ENCODE results near the gene ANKRD60. TPM values are rescaled to one million over a fixed set of nuclear protein-coding genes. Genes with fewer than 3 reads are reported as not detected.

The ANKRD60 gene
- total RNA-seq, 4 donors from 2014 or later: not detected

GRCh38 chr20:58254890-58255289 lies 26.4 kb upstream of the ANKRD60 start:
- DNase-seq (ENCODE audit: low spot score): no peak
- no peak for TF ChIP-seq CTCF (IDR thresholded peaks at IDR 0.05)
- no peak for ATAC-seq (ENCODE audit: low FRiP score)

GRCh38 chr20:58251979-58252591 lies 23.6 kb upstream of the ANKRD60 start:
- DNase-seq (ENCODE audit: low spot score): no peak
- TF ChIP-seq CTCF (IDR thresholded peaks at IDR 0.05): no peak
- ATAC-seq (ENCODE audit: low FRiP score): no peak

GRCh38 chr20:58251348-58251978 lies 23.0 kb upstream of the ANKRD60 start:
- no peak for ATAC-seq (ENCODE audit: low FRiP score)
- no peak for TF ChIP-seq CTCF (IDR thresholded peaks at IDR 0.05)
- DNase-seq (ENCODE audit: low spot score): no peak

GRCh38 chr20:58246346-58246745 lies 17.9 kb upstream of the ANKRD60 start:
- DNase-seq (ENCODE audit: low spot score): no peak
- no peak for TF ChIP-seq CTCF (IDR thresholded peaks at IDR 0.05)
- ATAC-seq (ENCODE audit: low FRiP score): no peak

- DNase-seq (ENCODE audit: low spot score): no peak
- ATAC-seq (ENCODE audit: low FRiP score): no peak
- TF ChIP-seq CTCF (IDR thresholded peaks at IDR 0.05): no peak
These were observed 17.5 kb upstream of the ANKRD60 start for GRCh38 chr20:58245931-58246330.

GRCh38 chr20:58245181-58245891 lies 16.9 kb upstream of the ANKRD60 start:
- DNase-seq (ENCODE audit: low spot score): no peak
- ATAC-seq (ENCODE audit: low FRiP score): no peak
- TF ChIP-seq CTCF (IDR thresholded peaks at IDR 0.05): no peak

All from omental fat pad (tissue), 4 donors.